GM10847 (cell line): Measurements from ENCODE around the gene OTOG.

Experiments
- POLR2A ChIP-seq: IDR thresholded peaks from 2 replicates; pipeline ENCODE4 v1.6.1; 2011; ENCODE audit not compliant: insufficient read length; ENCODE audit errors: extremely low read depth

Gene OTOG, protein sequence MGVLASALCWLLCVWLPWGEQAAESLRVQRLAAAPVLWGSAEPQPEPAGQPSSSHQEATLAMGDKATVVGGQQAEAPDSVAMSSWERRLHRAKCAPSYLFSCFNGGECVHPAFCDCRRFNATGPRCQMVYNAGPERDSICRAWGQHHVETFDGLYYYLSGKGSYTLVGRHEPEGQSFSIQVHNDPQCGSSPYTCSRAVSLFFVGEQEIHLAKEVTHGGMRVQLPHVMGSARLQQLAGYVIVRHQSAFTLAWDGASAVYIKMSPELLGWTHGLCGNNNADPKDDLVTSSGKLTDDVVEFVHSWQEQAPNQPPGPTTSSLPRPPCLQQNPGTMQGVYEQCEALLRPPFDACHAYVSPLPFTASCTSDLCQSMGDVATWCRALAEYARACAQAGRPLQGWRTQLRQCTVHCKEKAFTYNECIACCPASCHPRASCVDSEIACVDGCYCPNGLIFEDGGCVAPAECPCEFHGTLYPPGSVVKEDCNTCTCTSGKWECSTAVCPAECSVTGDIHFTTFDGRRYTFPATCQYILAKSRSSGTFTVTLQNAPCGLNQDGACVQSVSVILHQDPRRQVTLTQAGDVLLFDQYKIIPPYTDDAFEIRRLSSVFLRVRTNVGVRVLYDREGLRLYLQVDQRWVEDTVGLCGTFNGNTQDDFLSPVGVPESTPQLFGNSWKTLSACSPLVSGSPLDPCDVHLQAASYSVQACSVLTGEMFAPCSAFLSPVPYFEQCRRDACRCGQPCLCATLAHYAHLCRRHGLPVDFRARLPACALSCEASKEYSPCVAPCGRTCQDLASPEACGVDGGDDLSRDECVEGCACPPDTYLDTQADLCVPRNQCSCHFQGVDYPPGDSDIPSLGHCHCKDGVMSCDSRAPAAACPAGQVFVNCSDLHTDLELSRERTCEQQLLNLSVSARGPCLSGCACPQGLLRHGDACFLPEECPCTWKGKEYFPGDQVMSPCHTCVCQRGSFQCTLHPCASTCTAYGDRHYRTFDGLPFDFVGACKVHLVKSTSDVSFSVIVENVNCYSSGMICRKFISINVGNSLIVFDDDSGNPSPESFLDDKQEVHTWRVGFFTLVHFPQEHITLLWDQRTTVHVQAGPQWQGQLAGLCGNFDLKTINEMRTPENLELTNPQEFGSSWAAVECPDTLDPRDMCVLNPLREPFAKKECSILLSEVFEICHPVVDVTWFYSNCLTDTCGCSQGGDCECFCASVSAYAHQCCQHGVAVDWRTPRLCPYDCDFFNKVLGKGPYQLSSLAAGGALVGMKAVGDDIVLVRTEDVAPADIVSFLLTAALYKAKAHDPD (N-terminal part only)

DNA sequence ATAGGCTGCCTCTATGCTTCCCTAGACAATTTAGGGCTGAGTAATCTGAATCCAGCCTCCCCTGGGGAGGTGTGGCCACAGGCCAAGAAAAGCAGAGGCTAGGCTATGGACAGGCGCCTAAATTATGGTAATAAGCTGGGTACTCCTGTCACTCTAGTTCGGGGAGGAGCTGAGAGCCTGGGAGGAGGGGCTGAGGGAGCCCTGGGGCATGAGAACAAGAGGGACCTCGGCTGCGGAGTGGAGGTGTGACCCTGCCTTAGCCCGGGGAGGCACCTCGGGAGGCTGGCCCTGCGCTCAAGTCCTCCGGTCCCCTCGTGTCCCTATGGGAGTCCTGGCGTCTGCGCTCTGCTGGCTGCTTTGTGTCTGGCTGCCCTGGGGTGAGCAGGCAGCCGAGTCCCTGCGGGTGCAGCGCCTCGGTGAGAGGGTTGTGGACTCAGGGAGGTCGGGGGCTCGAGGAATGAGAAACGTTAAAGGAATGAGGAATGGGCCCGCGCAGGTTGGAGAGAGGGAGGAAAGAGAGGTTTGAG lies at the start of gene OTOG:
Gene OTOG (plus strand): TSS at position 209 of the 527 bp plus-strand sequence. CDS start 114 bp downstream, at position 323.
- TF ChIP-seq POLR2A, result no peak

DNA sequence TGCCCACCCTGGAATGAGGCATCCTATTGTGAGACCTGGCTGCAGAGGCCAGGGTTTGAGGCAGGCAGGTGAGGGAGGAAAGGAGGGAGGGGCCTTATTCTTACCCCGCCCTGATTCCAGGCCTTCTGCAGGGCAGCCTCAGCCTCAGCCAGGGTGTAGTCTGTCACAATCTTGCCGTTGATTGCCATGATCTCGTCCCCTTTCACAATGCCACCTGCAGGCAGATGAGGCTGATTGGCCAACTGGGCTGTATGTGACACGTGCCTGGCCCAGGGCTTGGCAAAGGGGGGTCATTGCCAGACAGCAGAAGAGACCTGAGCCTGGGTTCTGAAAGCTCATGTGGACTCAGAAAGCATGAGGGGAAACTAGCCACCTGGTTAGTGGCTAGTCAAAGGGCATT lies 49.0 kb upstream of the OTOG start:
- no peak for TF ChIP-seq POLR2A

DNA sequence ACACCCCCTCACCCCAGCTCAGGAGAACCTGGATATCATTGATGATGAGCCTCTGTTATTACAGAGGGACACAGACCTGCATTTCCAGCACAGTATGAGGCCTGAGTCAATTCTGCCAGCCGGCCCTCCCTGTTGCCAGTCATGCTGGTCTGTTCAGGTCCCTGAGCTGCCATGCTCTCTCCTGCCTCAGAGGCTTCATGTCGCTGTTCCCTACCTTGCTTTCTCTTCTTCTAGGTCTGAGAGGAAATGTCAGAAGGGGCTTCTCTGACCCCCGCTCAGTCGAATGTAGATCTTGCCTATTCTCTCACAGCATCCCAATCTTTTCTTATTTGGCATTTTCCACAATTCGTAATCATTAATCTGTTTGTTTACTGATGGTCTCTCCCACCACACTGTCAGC lies 48.6 kb upstream of the OTOG start:
- TF ChIP-seq POLR2A, result no peak

DNA sequence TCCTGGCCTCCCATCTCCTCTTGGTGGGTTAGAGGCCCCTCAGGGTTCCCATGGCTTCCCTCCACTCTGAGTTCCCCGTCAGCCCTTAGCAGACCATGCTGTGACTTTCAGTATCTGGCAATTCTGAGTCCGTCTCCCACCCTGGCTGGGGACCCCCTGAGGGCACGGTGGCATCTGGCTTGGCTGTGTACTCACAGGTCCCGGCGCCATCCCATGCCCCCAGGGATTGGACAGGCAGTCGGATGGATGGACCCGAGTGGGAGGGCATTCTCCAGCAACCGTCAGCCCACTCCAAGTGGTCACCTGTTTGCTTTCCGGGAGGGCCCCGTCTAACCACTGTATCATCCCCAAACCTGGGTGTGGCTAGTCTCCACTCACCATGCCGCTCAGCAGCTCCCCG lies 46.4 kb upstream of the OTOG start:
- TF ChIP-seq POLR2A, result no peak

DNA sequence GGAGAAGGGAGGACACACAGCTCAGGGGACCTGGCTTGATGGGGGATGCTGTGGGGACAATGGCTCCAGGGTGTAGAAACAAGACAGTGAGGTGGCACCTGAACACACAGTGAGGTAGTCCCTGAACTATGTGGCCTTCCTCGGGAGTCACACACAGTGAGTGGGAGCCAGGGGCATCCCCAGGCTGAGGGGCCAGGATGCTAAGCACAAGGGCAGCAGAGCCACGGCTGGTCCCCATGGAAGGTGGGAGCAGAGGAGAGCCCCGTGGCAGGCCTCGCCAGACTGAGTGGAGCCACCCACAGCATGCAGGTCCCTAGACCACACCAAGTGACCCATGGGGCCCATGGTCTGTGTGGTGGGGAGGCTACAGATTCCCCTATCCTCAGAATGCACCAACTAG lies 44.4 kb upstream of the OTOG start:
- TF ChIP-seq POLR2A, result no peak

DNA sequence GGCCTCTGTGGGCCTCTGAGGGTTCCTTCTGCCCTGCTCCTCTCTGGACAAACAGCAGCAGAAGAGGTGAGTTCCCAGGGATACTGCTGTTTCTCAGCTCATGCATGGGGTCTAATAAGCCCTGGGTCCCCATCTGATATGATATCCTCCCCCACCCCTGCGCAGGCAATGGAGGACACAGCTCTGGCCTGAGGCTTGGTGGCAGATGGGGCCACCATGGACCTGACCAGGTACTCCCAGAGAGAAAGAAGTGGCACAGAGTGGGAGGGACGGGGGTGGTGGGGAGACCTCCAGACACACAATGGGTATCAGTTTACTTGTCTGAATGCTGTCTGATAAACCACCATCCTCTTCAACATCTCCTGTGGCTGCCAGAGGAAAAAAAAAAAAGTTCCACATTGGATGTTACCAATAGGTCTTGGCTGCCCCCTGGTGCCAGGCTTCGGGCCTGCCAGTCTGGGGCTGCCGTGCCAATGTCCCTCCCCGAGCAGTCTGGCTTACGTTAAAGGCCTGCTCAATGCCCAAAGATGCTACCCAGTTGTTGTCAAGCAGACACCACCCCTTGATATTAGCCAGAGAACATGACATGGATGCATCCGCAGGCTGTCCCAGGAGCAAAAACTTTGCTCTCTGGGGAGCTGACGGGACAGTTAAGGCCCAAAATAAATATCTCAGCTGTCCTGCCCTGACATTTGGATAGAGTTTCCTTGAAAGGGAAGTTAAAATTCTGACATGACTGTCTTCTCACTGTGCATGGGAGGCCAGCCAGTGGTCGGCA lies 42.5 kb upstream of the OTOG start:
- no peak for TF ChIP-seq POLR2A

DNA sequence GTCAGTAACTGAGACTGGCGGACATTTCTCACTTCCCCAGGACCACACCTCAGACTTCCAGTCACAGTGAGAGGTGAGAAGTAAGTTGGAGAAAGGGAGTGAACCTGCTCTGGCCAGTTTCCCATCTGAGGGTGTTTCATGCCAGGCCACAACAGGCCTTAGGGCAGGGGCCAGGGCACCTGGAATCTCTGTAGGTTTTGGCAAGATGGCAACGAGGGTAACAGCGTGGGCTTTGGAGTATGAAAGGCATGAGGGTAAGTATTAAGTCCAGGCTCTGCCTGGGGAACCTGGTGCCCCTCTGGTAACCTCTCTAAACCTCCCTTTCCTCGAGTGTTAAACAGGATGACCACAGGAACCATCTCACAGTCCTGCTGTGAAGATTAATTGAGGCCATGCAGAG lies 41.9 kb upstream of the OTOG start:
- TF ChIP-seq POLR2A, result no peak

DNA sequence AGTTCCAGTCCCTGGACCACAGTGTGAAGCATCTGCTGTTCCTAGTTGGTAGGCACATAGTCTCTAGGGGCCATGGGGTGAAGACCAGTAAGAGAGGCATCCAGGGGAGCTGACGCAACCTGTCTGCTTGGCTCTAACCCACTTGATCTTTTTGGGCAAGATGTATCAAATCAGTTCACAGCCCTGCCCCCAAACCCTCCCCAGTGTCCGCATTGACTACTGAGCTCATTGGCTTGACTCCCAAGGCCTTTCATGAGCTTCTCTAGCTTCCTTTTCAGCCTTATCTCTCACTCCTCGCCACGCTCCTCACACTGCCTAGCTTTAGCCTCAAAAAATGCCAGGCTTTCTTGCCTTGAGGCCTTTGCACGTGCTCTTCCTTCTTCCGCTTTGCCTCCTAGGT lies 40.7 kb upstream of the OTOG start:
- TF ChIP-seq POLR2A, result no peak

DNA sequence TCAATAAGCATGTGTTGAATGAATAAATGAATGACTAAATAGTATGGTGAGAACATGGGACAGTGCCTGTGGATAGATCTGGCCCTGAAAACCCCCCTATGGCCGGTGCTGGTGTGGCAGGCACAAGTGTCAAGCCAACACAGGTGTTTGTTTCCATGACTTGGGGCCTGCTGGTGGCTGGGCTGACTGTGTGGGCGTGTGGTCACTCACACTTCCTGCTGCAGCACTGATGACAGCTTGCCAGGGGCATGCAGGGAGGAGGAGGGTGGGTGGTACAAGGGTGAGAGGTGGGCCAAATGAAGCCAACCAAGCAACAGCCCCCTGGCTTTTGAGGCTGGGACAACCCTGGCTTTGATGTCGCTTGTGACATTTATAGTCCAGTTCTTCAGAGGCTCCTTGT lies 40.1 kb upstream of the OTOG start:
- no peak for TF ChIP-seq POLR2A

DNA sequence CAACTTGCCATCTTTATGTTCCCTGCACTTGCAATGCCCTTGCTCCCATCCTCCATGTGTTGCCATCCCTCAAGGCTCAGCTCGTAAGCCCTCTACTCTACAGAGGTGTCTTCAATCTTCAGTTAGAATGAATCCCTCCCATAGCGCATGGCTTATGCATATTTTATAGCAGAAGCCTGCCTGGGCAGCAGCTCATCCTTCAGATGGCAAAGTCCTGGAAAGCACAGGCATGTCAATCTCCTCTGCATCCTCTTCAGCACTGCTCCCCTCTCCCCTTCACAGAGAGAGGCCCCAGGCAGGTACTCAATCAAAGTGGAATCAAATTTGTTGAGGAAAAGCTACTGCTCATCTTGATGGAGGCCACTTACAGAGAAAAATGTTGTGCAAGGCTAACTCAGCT lies 39.3 kb upstream of the OTOG start:
- no peak for TF ChIP-seq POLR2A

DNA sequence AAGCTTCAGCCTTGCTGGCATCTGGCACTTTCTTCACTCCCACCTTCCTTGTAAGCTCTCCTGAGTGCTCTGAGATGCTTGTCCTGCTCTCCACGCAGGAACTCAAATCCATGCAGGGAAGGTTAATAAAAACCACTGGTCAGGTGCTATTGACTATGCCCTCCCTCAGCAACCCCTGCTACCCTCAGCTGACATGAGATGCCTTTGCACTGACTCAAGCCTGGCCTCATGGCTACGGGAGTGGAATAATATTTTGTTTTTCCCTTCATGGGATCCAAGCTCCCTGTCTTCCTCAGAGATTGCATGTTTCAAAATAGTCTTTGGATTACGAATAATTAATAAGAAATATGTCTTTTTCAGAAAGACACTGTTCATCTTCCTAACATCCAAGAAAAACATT lies 38.8 kb upstream of the OTOG start:
- TF ChIP-seq POLR2A, result no peak

DNA sequence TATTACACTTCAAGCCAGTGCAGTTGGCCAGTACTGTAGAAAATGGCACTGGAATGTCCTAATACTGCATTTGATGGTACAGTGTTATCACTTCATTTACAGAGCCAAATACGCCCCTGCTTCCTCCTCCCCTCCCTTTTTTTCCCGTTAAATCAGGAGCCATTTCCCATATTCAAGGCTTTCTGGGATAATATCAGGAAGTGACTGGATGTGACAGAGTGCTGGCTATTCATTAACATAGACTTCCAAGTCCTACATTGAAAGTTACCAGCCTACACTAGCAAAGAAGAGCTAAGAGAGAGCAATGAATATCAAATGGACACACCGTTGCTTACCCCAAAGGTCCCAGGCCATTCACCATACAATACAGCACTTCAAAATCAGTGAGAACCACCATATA lies 38.3 kb upstream of the OTOG start:
- TF ChIP-seq POLR2A, result no peak

DNA sequence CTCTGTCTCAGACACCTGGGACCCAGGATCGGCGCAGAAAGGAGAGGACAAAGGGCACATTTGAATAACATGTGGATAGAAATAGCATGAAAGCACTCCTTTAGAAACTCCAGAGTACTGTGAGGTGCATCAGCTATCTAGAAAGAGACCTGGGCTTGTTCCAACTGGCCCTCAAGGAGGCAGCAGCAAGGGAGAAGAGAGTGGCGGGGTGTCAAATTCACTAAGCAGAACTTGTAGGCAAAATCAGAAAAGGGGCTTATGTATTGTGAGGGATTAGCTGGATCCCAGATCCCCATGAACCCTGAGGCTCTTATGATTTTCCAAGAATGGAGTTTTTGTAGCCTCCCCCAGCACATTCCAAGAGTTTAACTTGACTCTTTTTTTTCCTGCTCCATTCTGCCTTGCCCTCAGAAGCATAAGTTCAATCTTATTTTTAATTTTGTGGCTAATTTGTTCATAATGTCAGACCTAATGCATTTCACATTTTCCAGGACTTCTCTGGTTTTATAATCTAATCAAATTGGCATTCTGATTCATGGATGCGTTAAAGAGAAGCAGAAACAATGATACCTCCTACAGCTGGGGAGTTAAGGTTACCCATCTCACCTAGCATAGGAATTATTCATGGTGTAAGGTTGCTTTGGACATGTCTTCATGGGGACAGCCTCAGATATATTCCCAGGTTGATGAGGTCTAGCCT lies 36.4 kb upstream of the OTOG start:
- no peak for TF ChIP-seq POLR2A

DNA sequence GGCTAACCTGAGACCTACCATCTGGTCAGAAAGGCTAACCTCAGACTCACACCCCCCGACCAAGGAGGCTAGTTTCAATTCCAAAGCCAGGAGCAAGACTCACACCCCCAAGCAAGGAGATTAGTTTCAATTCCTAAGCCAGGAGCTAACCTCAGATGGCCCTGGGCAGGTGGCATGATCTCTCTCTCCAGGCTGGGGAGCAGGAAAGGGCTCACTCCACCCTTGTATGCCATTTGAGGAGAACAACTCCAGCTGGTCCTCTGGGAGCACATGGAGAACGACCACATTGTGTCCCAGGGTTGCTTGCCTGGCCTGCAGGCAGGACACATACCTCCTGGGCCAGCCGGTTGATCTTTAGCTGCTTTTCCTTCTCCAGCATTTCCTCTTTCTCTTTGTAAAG lies 35.5 kb upstream of the OTOG start:
- TF ChIP-seq POLR2A, result no peak

DNA sequence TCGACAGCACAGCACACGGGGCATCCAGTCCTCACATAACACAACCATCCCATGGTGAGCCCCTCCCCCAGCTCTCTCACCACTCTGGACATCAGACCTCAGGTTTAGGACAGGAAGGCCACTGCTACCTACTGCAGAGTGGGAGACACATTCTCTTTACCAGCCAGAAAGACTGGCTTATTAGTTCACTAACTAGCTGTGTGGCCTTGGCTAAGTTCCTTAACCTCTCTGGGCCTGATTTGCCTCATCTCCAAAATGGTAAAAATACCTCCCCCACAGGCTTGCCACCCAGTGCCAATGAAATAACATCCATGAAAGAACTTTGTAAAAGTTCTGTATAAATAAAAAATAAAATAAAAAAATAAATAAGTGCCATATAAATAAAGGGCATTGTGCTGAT lies 35.0 kb upstream of the OTOG start:
- no peak for TF ChIP-seq POLR2A
